Measurements from ENCODE around the gene C22orf31.
A peak's percentile ranks its signal among the peaks of the same experiment; 100 is the strongest.
"Not testable (repeated sequence)": the region's sequence is repeated elsewhere in the genome, so short reads cannot be mapped to it uniquely, and the experiment has no call there.

Gene C22orf31

DNA sequence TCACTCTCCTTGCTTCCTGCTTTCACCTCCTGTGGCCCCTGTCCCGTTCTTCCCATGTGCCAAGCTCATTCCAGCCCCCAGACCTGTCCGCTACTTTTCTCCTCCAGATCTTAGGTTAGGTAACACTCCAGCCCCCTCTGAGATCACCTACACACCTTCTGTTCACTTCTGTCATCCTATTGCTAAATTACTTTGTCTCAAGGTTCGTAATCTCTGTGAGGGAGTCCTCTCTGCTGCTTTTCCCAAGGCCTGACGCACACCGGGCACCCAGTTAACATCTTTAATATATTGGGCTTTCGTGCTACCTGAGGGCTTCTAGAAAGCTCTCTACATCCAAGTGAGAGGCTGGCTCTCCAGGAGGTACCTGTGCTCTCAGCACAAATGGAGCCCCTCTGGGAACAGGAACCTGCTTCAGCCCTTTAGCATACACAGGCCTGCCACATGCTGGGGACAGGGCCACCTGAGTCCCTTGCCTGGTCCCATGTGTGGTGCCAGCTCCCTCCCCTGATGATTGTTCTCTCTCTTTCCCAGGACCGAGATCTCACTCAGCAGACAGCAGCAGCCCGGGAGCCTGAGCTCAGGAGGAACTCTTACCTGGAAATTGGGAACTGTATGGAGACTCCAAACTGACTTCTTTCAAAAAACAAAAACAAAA lies 8.5 kb downstream of the C22orf31 start:
- no peak for DNase-seq

DNA sequence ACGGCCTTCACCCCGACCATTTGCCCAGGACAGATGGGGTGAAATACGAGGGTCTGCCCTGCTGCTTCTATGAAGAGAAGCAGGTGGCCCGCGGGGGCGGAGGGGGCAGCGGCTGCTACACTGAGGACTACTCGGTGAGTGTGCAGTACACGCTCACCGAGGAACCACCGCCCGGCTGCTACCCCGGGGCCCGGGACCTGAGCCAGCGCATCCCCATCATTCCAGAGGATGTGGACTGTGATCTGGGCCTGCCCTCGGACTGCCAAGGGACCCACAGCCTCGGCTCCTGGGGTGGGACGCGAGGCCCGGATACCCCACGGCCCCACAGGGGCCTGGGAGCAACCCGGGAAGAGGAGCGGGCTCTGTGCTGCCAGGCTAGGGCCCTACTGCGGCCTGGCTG lies 11.2 kb downstream of the C22orf31 start:
- no peak for DNase-seq

DNA sequence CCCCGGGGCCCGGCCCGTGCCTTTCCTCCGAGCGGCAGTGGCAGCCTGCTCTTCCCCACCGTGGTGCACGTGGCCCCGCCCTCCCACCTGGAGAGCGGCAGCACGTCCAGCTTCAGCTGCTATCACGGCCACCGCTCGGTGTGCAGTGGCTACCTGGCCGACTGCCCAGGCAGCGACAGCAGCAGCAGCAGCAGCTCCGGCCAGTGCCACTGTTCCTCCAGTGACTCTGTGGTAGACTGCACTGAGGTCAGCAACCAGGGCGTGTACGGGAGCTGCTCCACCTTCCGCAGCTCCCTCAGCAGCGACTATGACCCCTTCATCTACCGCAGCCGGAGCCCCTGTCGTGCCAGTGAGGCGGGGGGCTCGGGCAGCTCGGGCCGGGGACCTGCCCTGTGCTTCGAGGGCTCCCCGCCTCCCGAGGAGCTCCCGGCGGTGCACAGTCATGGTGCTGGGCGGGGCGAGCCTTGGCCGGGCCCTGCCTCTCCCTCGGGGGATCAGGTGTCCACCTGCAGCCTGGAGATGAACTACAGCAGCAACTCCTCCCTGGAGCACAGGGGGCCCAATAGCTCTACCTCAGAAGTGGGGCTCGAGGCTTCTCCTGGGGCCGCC lies 11.9 kb downstream of the C22orf31 start:
- DNase-seq: no peak

DNA sequence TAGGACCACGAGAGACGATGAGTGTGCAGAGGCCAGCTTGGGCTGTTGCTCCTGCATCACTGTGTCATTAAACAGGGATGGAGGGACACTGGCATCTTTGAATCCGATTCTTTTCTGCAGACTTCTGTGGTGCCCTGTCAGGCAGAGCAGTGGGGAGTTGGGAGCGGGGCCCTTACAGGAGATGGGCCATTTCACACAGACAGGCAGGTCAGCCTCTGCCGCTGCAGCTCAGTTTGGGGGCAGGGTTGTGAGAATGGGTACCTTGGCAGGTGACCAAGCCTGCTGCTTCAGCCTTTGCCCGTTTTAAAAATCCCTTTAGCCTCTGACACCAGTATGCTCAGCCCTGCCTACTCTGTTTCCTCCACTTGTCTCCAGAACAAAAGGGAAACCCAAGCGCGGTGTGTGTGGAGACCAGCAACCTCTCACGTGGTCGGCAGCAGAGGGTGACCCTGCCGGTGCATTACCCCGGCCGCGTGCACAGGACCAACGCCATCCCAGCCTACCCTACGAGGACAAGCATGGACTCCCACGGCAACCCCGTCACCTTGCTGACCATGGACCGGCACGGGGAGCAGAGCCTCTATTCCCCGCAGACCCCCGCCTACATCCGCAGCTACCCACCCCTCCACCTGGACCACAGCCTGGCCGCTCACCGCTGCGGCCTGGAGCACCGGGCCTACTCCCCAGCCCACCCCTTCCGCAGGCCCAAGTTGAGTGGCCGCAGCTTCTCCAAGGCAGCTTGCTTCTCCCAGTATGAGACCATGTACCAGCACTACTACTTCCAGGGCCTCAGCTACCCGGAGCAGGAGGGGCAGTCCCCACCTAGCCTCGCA lies 12.6 kb downstream of the C22orf31 start:
- no peak for DNase-seq

DNA sequence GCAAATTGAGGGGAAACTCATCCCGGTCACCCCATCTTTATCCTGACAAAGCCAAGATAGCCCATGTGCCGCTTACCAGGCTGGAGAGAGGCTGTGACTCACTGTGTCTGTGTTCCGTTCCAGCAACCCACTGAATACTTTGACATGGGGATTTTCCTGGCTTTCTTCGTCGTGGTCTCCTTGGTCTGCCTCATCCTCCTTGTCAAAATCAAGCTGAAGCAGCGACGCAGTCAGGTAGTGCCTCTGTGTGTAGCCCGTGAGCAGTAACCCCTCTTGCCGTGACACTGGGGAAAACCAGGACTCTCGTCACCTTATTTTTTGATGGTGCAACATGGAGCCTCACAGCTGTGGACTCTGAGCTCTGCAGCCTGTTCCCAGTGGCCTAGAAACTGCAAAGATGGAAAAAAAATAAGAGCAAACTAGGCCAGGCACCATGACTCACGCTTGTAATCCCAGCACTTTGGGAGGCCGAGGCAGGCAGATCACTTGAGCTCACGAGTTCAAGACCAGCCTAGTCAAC lies 16.9 kb downstream of the C22orf31 start:
- DNase-seq: no peak

DNA sequence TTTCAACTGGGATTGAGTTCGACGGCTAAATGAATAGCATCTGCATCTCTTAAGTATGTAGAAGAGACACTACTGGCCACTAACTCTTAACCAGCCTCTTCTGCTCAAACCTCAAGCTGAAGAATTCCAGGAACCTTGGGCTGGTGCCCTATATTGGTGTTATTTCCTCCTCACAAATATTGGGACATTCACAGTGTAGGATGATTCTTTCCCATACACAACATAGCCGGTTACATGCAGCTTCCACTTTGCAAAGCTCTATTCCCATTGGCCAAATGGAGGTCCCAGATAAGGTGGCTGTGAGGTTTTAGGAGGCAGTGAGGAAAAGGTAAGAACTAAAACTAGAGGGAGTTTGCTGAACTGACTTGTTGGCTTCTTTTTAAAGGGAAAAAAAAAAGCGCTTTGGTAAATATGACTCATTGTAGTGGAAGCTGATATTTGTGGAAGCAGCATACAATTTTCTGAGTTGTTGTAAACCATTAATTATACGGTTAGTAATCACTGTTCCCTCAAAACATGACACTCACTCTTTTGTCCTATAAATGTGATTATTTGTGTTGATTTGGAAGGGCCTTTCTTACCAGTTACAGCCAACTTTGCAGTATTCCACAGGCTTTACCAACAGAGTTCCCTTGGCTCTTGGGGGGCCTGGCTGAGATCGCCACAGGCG lies 17.6 kb downstream of the C22orf31 start:
- DNase-seq: no peak

DNA sequence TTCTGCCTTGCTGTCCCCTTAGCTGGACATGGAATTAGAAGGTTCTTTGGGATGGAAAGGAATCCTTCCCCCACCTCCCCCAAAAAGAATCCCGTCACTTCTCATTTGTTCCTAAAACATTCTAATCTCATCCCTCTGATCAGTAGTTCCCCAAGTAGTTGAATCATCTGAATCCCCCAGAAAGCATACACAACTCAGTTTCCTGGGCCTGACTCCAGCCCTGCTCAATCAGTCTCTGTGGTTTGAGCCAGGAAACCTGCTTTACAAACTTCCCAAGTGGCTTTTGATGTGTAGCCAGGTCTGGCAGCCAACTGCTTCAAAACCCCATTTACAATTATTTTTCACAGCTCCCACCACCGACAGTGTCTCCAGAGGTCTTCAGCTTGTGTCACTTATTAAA lies 20.2 kb downstream of the C22orf31 start:
- peak; percentile 15 for DNase-seq

DNA sequence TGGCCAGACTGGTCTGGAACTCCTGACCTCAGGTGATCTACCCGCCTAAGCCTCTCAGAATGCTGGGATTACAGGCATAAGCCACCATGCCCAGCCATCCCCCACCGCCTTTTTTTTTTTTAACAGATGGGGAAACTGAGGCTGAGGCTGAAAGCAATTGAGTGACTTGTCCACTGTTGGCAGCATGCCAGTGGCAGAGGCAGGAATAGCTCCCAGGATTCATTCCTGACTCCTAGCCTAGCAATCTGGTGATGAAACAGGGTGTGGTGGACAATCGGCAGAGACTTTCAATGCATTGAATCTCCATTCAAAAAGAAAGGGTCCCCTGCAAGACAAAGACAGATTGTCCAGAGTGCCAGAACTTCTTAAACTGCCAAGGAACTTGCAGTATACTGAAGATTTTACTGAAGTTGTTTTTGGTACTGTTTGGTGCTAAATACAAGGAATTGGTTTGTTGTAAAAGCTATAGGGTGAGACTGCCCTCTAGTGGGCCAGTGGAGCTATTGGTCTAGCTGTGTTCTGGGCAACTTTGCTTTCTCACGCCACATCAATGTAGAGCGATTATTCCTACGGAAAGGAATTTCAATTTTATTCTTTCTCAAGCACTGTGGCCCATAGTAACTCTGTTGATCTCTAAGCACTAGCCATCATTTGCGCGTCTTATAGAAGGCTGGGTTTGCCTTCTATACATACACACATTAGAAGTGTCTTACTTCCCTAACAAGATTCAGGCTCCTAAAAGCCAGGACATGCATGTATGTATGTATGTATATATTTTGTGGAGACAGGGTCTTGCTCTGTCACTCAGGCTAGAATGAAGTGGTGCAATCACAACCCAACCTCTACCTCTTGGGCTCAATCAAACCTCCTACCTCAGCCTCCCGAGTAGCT lies 21.0 kb downstream of the C22orf31 start:
- DNase-seq: peak; percentile 60

DNA sequence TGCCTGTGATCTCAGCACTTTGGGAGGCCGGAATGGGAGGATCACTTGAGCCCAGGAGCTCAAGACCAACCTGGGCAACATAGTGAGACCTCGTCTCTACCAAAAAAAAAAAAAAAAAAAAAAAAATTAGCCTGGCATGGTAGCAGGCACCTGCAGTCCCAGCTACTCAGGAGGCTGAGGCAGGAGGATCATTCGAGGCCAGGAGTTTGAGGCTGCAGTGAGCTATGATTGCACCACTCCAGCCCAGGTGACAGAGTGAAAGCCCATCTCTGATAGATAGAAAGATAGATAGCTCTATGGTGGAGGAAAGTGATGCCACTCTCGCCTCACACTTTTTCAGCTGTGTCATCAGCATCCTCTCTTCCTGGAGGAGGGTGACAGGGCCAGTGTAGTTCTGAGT lies 21.9 kb downstream of the C22orf31 start:
- not testable (repeated sequence) for DNase-seq

DNA sequence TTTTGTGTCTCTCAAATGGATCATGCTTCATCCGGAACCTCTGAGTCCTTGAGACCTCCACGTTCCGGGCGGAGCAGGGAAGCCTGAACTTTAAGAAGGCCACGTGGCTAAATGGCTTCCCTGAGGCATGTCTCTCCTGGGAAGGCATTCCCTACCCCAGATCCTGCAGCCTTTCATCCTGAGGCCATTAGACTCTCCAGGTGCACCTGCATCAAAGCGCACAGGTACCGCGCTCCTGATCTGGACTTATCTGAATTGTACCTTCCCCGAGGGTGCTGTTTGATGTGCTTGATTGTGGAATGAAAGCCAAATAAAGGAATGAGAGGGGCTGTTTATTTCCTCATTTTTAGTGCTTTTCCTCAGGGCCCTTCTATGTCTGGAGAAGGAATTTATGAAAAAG lies 22.5 kb downstream of the C22orf31 start:
- DNase-seq: no peak

DNA sequence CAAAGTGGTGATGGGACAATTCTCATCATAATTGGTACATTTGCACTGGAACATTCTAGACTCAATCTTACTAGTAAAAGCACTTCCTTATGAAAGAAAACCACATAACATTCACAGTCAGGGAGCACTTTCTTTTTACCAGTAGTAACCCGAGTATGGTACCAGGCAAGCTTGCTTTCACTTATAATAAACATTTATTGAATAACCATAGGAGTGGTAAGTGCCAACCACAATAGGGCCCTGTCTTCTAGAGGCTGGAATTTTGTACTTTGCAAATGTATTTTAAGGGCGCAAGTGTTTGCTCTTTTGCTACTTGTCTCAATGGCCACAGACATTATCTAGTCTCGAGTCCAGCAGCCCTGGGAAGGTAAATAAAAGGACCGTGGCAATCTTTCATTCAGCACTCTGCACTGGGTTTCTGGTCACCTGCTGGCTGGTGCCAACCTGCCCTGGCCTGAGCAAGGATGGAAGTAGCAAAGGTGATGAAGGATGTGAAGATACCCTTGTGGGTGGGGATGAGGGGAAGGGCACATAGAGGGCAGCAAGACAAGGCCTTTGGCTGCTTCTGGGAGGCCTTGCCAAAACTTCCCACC lies 24.2 kb downstream of the C22orf31 start:
- DNase-seq: peak; percentile 84

DNA sequence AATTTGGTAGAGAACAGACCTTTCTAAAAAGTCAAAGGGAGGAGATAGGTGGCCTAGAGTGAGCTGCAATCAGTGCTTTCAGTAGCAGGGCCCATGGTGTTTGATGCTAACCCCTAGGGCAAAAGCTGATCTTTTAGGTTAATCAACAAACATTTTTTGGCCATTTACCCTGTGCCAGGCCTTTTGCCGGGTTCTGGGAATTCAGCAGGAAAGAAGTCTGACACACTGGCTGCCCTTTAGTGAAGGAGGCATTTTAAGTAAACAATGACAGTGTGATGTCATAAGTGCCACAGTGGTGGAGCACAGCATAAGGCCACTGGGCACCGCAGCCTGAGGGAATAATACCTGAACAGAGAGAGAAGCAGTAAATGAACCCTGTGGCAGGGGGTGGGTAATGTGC lies 29.0 kb downstream of the C22orf31 start:
- peak; percentile 32 for DNase-seq

DNA sequence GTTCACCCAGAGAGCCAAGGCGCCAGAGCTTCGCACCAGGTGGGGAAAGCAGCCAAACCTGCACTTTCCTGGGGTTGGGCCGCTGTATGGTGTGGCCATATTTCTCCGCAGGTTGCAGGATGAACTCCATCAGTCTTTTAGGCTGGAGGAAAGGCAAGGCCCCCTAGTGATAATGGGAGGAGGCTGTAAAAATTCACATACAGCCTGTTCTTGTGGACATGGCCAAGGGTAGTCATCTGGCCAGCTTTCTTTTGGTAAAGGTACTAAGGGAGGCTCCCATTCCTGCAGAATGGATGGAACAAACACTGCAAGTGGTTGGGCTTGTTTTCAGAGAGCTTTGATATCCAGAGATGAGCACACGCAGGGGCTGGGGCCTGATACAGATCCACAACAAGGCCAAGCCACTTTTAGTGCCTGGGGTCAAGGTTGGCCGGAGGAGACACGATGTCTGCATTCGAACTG lies 29.6 kb downstream of the C22orf31 start:
- DNase-seq: no peak

DNA sequence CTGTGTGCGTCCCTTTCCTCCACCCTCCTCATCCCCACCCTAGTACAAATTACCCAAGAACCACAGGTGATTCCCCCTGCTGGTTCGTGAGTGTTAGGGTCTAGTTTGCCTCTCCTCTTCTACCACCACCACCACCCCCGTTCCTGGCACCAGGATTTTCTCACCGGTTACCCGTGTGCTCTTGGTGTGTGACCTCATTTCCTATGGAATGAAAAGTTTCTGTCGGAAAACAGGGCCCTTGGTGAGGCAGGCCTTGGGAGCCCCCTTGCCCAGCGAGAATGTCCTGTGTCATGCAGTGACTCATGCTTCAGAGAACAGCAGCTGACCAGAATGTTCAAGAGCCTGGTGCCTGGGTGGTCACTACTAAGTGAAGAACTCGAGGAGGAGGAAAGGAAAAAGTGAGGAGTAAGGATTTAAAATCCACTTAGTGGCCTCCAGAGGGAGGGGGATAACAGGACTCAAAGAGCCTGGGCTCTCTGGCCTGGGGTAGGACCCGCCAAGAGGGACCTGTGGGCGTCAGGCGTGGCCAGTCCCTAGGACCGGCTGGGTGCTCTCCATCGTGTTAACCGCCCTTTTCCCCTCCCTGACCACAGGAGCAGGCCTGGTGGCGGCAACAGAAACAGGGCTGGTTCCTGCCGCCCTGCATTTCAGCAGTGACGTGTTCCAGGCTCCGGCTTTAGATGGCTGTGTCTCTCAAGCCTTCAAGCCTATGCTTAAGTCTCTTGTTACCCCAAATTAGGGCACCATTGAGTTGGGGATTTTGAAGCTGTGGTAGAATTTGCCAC lies 30.2 kb downstream of the C22orf31 start:
- DNase-seq: no peak

DNA sequence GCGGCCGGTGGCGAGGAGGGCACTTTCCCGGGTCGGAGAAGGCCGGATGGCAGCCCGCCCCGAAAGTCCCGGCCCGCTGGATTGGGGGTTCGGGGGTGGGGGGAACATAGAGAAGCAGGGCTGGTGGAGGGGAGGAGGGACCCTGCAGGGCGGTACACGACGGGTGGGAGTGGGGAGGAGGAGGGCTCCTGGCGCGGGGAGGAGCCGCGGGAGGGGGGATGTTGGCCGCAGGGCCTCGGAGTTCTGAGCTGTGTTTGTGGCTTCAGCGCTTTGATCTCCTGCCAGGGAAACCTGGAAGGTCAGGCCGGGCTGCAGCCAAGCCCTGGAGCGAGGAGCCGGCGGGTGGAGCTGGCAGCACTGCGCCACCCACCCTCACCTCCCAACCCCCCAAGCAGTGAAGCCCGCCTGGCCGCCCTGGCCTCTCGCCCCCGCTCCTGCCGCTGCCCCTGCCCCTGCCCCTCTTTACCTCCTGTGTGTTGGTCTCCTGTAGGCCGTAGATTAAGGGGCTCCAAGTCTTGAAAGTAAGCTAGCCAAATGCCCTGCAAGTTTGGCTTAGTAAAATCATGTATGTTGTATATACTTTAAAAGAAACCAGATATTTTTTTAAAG lies 30.9 kb downstream of the C22orf31 start:
- DNase-seq: peak; percentile 6

DNA sequence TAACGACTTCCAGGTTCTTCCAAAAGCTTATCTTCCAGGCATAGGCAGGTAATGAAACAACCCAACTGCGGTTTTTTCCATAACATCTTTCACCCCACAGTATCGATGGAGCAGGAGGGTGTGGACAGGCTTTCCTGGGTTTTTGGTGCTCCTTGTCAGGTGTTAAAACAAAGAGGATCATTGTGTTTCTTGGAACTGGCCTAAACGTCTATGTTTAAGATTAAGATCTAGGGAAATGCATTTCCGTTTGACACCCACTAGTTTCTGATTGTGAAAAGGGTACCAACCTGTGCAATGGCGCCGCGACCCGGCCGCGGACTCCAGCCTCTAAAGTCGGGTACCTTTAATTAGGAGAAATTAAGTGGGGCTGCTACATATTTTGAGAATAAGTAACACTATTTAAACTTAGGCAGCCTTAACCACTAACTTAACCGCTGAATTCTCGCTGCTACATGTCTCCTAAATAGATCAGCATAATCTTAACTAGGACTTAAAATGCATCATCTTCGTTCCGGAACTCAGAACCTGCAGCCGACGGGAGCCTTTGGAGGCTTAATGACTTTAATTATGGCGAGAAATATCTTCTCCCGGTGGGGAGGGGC lies 31.5 kb downstream of the C22orf31 start:
- DNase-seq: no peak

DNA sequence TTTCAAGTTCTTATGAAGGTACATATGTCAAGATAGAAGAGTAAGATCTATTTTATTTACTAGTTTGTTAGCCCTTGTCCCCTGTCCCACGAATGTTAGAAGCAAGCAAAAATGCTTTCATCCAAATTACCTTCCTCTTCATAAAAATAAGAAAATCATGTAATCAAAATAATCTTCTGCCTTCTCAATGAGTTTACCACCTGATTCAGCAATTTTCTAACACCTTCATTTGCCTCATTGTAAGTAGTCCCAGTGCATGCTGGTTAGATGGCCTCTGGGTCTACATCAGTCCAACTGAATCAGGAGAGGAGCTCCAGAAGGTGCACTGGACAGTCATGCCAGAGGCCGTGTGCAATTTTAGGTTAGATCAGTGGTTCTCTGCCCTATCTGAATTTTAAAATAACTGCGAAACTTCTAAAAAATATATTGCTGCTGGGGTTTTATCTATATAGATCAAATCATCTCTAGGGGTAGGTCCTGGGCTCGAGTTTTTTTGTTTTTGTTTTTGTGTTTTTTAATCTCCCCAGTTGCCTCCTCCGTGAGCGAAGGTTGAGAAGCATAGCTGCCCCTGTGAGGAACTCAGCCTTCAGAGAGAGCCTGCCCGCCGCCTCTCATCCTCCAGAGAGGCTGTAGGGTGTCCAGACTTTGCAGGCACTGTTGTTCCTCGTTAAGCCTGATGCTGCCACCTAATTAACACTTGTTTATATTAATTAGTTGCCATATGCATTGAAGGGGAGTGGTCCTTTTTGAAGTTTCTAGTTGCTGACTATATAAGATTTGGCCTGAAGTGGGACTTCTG lies 32.2 kb downstream of the C22orf31 start:
- no peak for DNase-seq

DNA sequence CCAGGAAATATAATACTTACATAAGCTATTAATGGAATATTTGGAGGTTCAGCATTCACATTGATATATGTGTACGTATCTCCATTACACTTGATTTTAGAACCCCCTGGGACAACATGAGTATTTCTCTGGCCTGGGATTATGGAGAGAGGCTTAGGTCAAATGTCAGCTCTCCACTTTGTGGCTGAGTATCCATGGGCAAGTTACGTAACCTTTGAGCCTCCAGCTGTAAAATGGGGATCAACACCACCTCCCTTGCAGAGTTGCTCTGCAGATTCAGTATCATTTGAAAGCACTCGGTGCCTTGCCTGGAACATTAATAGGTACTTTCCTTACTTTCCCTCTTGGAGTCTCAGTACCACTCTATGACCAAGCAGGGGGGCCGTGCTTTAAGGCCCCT lies 33.2 kb downstream of the C22orf31 start:
- DNase-seq: no peak

DNA sequence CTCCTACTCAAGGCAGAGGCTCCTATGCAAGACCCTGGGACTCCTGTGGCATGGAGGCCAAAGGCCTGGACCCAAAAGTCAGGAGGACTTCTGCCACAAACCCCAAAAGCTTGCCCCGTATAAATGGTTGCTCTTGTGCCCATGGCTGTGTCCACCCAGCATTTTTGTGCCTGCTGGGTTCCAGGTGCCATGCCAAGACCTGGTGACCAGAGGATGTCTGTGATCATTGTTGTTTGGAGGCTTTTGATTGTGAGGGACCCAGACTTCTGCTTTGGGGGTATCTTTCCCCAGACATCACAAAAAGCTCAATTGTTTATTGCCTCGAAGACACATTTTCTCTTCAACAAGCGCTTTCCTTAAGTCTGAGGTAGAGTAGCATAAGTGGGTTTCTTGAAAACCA lies 35.1 kb downstream of the C22orf31 start:
- DNase-seq: no peak
